HG03460 (cell line): ENCODE data around the gene SLC2A8.

Experiments
- ATAC-seq: cut with Tn5 transposase; IDR thresholded peaks from one replicate; pipeline ENCODE4 v1.9.1; 2021; ENCODE audit not compliant: unreplicated experiment

Gene SLC2A8

DNA sequence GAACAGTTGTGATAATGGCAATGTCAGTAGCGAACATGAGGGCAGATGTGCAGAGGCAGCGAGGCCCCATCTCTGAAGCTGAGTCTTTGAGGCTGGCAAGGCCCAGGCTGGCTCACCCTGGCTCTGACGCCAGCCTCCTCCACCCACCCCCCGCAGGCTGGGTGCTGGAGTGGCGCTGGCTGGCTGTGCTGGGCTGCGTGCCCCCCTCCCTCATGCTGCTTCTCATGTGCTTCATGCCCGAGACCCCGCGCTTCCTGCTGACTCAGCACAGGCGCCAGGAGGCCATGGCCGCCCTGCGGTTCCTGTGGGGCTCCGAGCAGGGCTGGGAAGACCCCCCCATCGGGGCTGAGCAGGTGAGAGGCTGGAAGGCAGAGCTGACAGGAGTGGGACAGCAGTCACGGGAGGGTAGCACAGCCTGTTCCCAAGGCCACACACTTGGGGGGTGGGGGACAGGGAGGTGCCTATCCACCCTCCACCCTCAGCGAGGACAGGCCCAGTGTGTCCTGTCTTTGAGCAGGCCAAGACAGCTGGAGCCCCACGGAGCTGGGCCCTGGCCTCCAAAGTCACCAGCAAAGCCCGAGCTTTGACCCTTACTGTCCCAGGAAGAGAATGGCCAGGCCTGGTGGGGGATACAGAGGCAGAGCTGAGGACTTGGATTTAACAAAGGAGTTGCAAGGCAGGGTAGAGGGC, 5.6 kb downstream of the SLC2A8 start:
- no peak for ATAC-seq

GRCh38 chr9:127403507-127404192, 6.7 kb downstream of the SLC2A8 start:
- no peak for ATAC-seq

- ATAC-seq: no peak
Measured at GRCh38 chr9:127404631-127405030, 7.7 kb downstream of the SLC2A8 start.

GRCh38 chr9:127405344-127406125, 8.6 kb downstream of the SLC2A8 start:
- ATAC-seq: no peak

GRCh38 chr9:127406799-127407491, 10.0 kb downstream of the SLC2A8 start:
- no peak for ATAC-seq

GRCh38 chr9:127407492-127407843, 10.5 kb downstream of the SLC2A8 start:
- no peak for ATAC-seq

DNA sequence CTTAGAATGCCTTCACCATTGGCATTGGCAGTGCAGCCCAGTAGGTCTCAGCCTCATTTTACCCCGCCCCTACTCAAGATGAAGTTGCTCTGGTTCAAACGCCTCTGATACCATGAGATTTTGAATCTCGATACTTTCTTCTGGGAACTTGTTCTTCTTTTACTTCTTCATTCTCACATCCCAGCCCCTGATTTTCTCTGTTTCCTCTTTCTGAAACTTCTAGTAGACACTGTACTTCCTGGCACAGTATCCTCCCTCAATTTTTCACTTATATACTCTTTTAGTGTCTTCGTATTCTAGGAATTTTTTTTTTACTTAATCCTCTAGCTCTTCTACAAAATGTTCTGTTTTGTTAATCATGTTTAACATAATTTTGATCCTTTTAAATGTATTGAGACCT, 14.2 kb downstream of the SLC2A8 start:
- ATAC-seq: no peak

DNA sequence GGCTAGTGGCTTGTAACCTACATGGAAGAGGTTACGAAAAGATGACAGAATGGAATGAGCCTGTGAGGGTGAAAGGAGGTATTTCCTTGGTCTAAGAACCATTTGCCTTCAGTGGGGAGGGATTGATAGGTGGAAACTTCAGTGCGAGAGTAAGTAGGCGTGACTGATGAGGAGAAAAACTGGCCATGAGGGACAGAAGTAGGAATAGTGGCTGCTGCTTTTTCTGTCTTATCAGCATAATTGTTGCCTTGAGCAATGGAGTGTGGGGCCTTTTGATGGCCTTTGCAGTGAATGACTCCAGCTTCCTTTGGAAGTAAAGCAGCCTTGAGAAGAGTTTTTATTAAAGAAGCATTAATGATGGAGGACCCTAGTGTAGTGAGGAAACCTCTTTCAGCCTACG, 18.2 kb downstream of the SLC2A8 start:
- ATAC-seq: no peak

DNA sequence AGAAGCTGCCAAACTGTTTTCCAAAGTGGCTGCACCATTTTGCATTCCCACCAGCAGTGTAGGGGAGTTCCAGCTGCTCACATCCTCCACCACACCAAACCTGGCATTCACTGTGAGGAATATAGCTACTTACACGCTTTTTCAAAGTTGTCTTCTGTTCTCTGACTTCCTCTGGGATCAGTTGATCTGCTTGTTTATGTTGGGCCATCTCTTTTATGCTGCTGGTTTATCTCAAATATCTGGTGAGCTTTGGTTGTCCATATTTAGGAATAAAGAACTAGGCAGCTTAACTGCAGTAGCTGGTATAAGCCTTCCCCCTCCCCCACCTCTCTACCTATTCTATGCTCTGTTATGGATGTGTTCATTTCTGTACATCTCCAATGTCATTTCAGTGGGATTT, 18.7 kb downstream of the SLC2A8 start:
- ATAC-seq: no peak

DNA sequence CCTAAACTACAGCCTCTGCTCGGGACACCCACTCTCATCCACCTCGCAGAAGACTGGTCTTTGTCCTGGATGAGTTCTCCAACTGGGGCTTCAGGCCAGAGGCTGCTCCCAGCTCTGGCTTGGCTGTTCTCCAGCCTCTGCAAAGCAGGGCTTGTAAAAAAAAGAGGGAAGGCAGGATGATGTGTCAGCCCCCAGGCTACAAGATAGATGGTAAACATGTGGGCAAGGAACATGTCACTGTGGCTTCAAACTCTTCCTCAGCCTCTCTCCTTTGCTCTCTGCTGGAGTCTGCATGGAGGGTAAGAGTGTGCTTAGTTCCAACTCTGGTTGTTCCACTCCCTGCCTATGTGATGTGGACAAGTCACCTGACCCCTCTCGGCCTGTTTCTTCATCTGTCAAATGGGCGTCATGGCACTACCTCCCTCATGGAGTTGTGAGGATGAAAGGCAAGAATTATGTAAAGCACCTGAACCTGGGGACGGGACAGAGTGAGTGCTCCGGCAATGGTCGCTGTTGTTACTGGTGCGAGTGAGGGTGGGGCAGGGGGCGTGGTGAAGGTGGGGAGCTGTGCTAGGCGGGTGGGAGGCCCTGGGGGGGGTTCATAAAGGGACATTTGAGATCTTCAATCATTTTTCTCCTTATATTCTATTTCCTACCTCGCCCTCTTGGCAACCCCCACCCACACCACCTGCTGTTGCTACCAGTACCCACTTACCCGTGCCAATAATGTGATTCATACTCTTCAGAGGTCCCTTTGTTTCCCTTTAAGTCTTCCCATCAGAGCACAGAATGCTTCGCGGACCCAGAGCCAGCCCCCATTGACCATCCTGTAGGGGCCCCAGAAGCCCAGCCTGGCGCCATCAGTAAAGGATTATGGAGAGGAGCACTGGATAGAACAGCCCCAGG, 20.4 kb downstream of the SLC2A8 start:
- no peak for ATAC-seq

DNA sequence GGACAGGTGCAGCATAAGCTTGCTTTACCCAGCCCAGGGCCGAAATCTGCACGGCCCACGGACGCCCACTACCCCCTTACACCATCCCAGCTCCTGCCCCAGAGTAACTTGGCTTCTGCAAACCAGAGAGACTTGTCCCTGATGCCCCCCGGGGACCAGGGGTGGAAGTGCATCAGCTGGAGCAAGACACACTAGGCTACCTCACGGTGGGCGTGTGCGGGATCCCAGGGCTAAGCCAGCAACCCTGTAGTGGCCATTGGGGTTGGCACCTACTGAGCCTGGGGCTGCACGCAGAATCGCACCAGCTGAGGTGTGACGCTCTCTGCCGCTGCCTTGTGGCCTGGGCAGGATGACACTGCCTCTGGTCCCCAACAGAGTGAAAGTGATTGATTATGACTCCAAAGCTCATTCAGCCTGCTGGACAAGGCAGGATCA, 21.1 kb downstream of the SLC2A8 start:
- no peak for ATAC-seq

DNA sequence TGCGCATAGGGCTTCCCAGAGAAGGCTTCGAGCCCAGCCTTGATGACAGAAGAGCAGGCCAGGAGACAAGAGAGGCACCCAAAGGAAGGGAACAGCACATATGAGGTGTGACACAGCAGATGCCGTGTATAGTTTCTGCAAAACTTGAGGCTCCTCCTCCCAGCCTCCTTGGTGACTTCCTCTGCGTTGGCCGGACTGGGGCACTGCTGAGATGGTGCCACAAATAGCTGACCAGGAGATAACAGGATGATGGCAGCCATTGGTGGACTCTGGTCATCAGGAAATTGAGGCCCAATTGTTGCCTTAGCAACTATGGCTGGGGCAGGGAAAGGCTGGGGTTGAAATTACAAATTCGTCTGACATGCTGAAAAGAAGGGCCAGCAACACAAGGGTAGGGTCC, 22.4 kb downstream of the SLC2A8 start:
- ATAC-seq: no peak

GRCh38 chr9:127421057-127421456, 24.1 kb downstream of the SLC2A8 start:
- no peak for ATAC-seq

DNA sequence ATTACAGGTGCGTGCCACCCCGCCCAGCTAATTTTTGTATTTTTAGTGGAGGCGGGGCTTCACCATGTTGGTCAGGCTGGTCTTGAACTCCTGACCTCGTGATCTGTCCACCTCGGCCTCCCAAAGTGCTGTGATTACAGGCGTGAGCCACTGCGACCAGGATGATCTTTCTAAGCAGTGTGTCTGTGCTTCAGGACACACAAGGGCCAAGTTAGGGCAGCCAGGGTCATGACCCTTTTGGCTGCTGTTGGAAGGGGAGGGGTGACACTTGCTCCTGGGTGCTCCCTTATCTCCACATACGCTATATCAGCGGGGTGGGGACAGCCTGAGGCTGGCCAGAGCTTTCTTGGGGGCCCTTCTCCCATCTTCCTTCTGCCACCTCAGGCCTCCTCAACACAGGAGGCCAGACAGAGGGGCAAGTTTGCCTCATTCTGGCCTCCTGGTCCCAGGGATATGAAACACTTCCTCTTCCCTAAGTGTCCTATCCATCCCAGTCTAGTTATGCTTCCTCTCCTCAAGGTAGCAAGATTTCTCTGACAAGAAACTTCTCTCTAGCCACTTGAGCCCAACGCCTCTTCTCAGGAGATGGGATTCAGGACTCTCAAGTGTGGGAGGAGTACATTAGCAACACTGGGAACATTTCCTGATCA, 25.3 kb downstream of the SLC2A8 start:
- no peak for ATAC-seq

- ATAC-seq: no peak
Measured at GRCh38 chr9:127422787-127423186, 25.8 kb downstream of the SLC2A8 start.

GRCh38 chr9:127423476-127423933, 26.5 kb downstream of the SLC2A8 start:
- no peak for ATAC-seq

GRCh38 chr9:127423934-127424675, 27.1 kb downstream of the SLC2A8 start, which contains the start of gene ZNF79:
ZNF79 (plus strand) TSS chr9:127424382; CDS start chr9:127424788, 406 bp downstream.
- peak; percentile 84 for ATAC-seq

DNA sequence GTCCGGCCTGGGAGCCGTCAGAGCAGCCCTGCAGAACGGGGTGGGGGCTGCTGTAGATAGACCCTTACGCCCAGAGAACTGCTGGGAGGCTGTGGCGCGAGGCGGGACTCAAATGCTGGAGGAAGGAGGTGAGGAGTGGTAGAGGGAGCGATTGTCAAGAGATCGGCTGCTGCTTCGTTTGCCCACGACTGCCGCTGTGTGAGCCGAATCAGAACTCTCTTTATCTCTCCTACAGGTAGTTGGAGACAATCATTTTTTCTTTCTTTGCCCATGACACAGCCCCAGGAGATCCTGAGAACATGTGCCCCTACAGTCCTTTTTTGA, 27.7 kb downstream of the SLC2A8 start:
- ATAC-seq: peak; percentile 24

- ATAC-seq: no peak
Measured at GRCh38 chr9:127426756-127427155, 29.8 kb downstream of the SLC2A8 start.
